WI38 (cell line): ENCODE data around the gene MMAB.
"Not testable (repeated sequence)": the region's sequence is repeated elsewhere in the genome, so short reads cannot be mapped to it uniquely, and the experiment has no call there.

Source experiments
- H3K4me3 ChIP-seq: 2 replicates; pipeline ENCODE4 v1.5.1; 2011; ENCODE audit warnings: low read depth, mild to moderate bottlenecking, control low read depth, low read length
- CTCF ChIP-seq: IDR thresholded peaks from 2 replicates; pipeline ENCODE4 v1.5.1; 2012; ENCODE audit warnings: low read depth, mild to moderate bottlenecking, control low read depth, low read length

MMAB gene

DNA sequence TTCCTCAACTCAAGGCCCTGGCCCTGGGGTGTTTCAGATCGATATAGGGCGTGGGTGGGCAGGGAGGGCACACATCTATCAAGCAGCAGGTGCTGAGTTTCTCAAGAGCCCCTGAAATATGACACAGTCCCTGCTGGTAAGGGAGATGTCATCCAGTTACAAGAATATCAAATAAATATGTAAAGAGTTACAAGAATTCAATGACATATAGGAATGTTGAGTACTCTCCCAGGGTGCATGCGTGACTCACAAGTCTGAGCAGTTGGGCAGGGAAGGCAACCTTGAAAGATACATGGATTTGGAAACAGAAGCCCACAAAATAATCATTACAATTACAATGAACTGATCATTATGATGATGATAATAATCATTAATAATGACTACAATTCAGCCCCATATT lies 35.5 kb upstream of the MMAB start:
- TF ChIP-seq CTCF = no peak
- no peak overlapping the region for H3K4me3 ChIP-seq

DNA sequence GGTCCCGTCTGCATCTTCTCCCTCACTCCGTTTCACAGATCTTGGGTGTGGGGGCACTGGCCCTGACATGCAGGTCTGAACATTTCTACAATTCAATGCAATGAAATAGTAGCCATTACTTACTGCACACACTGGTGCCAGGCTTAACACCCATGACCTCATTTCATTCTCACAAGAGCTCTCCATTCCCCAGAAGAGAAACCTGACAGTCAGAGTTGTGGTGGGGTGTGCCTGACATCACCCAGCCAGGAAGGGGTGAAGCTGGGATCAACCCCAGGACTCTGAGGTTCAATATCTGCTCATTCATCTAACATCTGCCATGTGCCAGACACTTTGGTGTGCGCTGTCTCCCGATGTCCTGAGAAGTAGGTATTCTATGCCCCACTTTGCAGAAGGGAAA lies 35.0 kb upstream of the MMAB start:
- no peak for TF ChIP-seq CTCF
- no peak overlapping the region for H3K4me3 ChIP-seq

DNA sequence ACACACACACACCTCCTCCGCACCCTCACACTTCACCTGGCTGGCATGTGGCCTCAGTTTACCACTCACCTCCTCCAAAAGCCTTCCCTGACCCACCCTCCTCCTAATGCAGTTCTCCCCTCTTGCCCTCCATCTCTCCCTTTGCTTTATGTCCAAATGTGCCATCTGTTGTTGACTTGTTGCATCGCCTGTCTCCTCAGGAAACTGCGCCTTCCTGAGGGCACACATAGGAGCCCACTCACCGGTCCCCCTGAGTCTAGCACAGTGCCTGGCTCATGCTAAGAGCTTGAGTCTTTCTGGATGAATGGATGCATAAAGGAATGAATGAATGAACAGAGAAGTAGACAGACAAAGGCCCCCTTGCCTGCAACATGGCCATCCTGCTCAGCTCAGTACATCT lies 34.3 kb upstream of the MMAB start:
- no peak overlapping the region for H3K4me3 ChIP-seq
- TF ChIP-seq CTCF = no peak

- TF ChIP-seq CTCF = no peak
- no peak overlapping the region for H3K4me3 ChIP-seq
Measured at GRCh38 chr12:109606320-109607028, 33.2 kb upstream of the MMAB start.

DNA sequence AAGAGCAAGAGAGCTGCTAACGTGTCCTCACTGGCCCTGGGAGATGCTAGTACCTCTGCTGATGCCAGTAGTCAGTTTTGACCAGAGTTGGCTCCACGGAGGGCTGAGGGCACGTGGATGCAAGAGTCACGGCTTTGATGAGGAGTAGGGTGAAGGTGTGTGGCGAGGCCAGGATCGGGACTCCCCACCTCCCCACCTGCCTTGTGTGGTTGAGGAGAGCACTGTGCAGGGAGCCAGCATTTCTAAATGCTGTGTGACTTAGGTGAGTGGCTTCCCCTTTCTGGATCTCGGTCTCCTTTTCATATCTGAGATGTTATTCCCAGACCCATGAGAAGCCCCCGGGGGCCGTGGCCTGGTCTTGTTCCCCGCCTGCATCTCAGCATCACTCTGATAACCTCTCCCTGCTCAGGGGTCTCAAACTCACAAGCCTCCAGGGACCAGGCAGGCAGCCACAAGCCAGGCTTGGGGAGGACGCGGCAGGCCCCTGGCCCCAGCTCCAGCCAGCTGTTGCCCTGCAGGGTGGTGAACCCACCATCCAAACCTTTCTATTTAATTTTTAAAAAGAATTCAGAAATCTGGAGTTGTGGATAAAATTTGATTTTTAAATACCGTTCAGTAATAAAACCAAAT lies 32.4 kb upstream of the MMAB start:
- TF ChIP-seq CTCF = no peak
- no peak overlapping the region for H3K4me3 ChIP-seq

DNA sequence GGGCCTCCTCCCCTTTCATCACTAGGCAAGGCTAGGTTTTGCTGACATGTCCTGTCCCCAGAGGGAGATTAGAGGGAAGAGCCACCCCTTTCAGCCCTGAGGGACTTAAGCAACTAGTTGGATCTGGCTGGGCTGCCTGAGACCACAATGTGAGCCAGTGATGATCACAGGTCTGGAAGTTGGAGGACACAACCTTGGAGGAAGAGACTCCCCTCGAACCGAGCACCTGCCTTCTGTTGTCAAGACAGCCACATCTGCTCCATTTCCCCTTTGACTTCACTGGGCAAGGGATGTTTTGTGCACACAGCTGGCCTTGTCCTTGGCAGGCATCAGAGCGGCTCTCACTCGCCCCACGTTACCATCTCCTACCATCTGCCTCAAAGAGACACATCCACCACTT lies 31.7 kb upstream of the MMAB start:
- no peak for TF ChIP-seq CTCF
- H3K4me3 ChIP-seq = no peak overlapping the region

GRCh38 chr12:109604132-109604585 lies 30.9 kb upstream of the MMAB start:
- no peak for TF ChIP-seq CTCF
- H3K4me3 ChIP-seq = no peak overlapping the region

GRCh38 chr12:109602132-109602531 lies 28.8 kb upstream of the MMAB start:
- H3K4me3 ChIP-seq = not testable (repeated sequence)
